GM19238 (cell line): Measurements from ENCODE around the gene CNGA1.

ENCODE experiments used
- DNase-seq: peaks from one replicate; pipeline ENCODE4 v3.0.0; 2011; ENCODE audit warnings: low spot score; ENCODE audit not compliant: insufficient read length

Gene CNGA1

DNA sequence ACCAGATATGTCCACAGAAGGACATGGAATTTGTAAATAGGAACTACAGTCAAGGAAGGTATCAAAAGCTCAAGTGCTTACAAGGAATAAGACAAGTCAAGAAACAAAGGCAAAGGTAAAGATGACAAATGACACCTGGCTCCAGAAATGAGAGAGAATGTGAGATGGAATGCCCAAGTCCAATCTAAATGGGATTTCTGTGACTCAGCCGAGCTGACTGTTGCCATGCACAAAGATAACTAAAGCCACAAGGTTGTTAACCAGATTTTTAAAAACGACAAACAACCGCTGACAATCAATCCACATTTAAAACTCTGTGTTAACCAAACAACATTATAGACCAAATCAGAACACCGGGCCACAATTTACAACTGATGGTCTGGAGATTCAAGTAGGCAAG, 103.2 kb downstream of the CNGA1 start:
- DNase-seq, result no peak

DNA sequence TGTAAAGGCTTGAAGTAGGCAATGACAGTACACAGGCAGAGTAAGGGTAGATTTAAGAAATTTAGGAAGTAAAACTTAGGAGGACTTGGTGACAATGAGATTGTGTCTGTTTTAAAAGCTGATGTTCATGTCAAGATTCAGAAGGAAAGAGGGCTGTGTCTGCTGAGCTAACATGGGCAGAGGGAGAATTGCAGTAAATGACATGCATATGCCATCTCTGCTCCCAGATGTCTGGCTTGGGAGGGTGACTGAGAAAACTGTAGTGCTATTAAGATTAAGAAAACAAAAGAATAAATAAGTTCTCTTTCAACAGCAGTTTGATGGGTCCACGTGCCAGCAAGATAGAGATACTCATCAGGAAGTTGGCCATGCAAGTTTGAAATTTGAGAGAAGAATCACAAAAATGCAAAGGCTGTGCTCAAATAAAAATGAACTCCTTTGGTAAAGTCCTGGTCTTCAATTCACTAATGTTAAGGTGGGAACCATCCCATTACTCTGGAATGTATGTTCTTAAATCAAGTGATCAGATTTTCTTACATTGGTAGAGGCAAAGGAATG, 109.3 kb downstream of the CNGA1 start:
- no peak for DNase-seq

DNA sequence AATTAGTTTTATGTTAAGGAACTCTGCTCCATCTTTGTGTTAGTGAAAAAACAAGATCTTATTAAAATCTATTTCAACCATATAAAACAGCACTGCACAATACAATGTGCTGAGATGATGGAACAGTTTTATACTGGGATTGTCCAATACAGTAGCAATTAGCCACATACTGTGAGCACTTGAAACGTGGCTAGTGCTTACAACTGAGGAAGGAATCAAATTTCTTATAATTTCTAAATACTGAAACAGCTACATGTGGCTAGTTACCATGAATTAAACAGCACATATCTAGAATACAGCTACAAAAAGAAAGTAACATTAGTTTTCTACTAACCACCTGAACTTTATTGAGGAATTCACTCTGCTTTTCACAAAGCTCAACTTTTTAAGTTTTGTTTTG, 116.8 kb downstream of the CNGA1 start:
- no peak for DNase-seq

GRCh38 chr4:47891928-47892327, 124.6 kb downstream of the CNGA1 start:
- DNase-seq, result no peak
